Measurements from ENCODE around the gene HSF4. TPM values are rescaled to one million over a fixed set of nuclear protein-coding genes. Genes with fewer than 3 reads are reported as not detected.

HSF4 gene
- total RNA-seq, 1 experiment from 2014 or later, result 2.2 TPM

DNA sequence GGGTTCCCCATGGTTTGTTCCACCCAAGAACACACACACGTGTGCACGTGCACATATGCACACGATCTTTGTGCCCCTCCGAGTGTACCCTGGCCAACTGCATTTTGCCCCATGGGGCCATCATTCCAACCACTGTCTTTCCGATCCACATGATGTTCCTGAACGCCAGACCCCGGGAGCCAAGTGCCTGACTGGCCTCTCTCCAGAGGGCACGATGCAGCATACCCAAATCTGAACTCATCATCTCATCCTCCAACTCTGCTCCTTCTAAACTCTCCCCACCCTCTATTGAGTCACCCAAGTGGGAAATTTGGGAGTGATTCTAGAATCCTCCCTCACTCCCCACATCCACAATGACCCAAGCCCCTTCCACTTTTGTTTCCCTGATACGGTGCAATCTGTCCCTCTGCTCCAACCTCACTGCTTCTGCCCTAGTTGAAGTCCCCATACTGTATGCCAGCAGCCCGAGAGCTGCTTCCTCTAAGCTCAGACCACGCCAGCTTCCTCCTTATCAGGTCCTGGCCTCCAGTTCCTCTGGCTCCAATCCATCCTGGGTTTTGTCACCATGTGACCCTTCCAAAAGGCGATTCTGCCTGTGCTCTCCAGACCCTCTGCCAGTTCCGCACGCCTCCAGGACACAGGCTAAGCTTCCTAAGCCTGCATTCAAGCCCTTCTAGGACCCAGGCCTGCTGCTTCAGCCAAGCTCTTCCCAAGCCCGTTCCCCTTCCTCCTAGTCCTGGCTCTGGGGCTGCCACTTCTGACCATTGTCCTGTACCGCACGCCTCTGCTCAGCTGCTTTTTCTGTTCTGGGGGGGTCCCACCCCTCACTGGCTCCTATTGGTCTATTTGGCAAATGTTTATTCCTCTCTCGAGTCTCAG lies 52.3 kb downstream of the HSF4 start:
- no peaks in the 10 kb centered on the region for H3K9me3 Mint-ChIP-seq
- no peak for ATAC-seq
- DNase-seq (ENCODE audit: low spot score), result no peak
- H3K4me1 Mint-ChIP-seq, result no peaks in the 10 kb centered on the region
- H3K4me3 Mint-ChIP-seq, result no peak overlapping the region
- TF ChIP-seq SMAD3 (CRISPR knock-in tag; IDR thresholded peaks at IDR 0.05; ENCODE audit: borderline replicate concordance) (no peak), ZNF671 (CRISPR knock-in tag; IDR thresholded peaks at IDR 0.05) (no peak), GABPB1 (CRISPR knock-in tag; IDR thresholded peaks at IDR 0.05) (no peak), PRRX2 (CRISPR knock-in tag; IDR thresholded peaks at IDR 0.05) (no peak), ZBTB21 (CRISPR knock-in tag; IDR thresholded peaks at IDR 0.05; ENCODE audit: borderline replicate concordance) (no peak), MXD4 (CRISPR knock-in tag; IDR thresholded peaks at IDR 0.05; ENCODE audit: borderline replicate concordance) (no peak), KAT7 (CRISPR knock-in tag; IDR thresholded peaks at IDR 0.05; ENCODE audit: borderline replicate concordance) (no peak), GTF2I (CRISPR knock-in tag; conservative IDR thresholded peaks at IDR 0.05) (no peak), HMGA2 (CRISPR knock-in tag; IDR thresholded peaks at IDR 0.05) (no peak)
- TF ChIP-seq, protein P1, sequence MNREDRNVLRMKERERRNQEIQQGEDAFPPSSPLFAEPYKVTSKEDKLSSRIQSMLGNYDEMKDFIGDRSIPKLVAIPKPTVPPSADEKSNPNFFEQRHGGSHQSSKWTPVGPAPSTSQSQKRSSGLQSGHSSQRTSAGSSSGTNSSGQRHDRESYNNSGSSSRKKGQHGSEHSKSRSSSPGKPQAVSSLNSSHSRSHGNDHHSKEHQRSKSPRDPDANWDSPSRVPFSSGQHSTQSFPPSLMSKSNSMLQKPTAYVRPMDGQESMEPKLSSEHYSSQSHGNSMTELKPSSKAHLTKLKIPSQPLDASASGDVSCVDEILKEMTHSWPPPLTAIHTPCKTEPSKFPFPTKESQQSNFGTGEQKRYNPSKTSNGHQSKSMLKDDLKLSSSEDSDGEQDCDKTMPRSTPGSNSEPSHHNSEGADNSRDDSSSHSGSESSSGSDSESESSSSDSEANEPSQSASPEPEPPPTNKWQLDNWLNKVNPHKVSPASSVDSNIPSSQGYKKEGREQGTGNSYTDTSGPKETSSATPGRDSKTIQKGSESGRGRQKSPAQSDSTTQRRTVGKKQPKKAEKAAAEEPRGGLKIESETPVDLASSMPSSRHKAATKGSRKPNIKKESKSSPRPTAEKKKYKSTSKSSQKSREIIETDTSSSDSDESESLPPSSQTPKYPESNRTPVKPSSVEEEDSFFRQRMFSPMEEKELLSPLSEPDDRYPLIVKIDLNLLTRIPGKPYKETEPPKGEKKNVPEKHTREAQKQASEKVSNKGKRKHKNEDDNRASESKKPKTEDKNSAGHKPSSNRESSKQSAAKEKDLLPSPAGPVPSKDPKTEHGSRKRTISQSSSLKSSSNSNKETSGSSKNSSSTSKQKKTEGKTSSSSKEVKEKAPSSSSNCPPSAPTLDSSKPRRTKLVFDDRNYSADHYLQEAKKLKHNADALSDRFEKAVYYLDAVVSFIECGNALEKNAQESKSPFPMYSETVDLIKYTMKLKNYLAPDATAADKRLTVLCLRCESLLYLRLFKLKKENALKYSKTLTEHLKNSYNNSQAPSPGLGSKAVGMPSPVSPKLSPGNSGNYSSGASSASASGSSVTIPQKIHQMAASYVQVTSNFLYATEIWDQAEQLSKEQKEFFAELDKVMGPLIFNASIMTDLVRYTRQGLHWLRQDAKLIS (CRISPR knock-in tag; IDR thresholded peaks at IDR 0.05; ENCODE audit: borderline replicate concordance), result no peak
- ChIA-PET POLR2A (interaction anchor here (0.6 kb wide), 1 partner anchor 16 kb away, joined by 3 read pairs; no protein-coding TSS in a partner anchor), CTCF (interaction anchor here (0.8 to 1.0 kb wide), 3 partner anchors 17 to 68 kb away, joined by 3 to 5 read pairs (median 4); no protein-coding TSS in a partner anchor)
- H3K36me3 Mint-ChIP-seq, result no peaks in the 10 kb centered on the region
- H3K27ac Mint-ChIP-seq, result peak overlapping the region; percentile 24; the same call in 1 of the 2 replicates
- H3K27me3 Mint-ChIP-seq (ENCODE audit: low read depth), result peaks cover 55% of the 10 kb centered on the region

Small RNA genes lying within 50 kb of the gene (microRNA-seq; reads per million reads assigned to microRNA genes)
- 18.9 reads per million, percentile 38 among the genes with 10 or more reads in this experiment for gene MIR328 (ENCODE audit: borderline number of aligned reads)

Other genes starting within 250 kb of the HSF4 start
- not detected in 3 replicates for gene CDH16, start 245.9 kb upstream of the HSF4 start, total RNA-seq (2021)
- 0.16 to 0.52 TPM (median 0.18 TPM) in 3 replicates for gene RRAD, start 239.2 kb upstream of the HSF4 start, total RNA-seq (2021)
- 59.7 to 72.7 TPM (median 71.4 TPM) in 3 replicates for gene CIAO2B, start 230.3 kb upstream of the HSF4 start, total RNA-seq (2021)
- 21.6 to 29.7 TPM (median 23.2 TPM) in 3 replicates for gene CES2, start 229.2 kb upstream of the HSF4 start, total RNA-seq (2021)
- 3.3 to 6.0 TPM (median 5.7 TPM) in 3 replicates for gene CES3, start 203.5 kb upstream of the HSF4 start, total RNA-seq (2021)
- gene CES4A, start 176.2 kb upstream of the HSF4 start, total RNA-seq (2021), result 0.57 to 0.89 TPM (median 0.61 TPM) in 3 replicates
- gene CBFB, start 135.6 kb upstream of the HSF4 start, total RNA-seq (2021), result 36.9 to 40.9 TPM (median 37.1 TPM) in 3 replicates
- 16.9 to 18.8 TPM (median 17.4 TPM) in 3 replicates for gene PHAF1, start 54.8 kb upstream of the HSF4 start, total RNA-seq (2021)
- 6.4 to 7.8 TPM (median 7.6 TPM) in 3 replicates for gene B3GNT9, start 13.7 kb upstream of the HSF4 start, total RNA-seq (2021)
- 1.4 to 2.1 TPM (median 1.7 TPM) in 3 replicates for gene TRADD, start 4.8 kb upstream of the HSF4 start, total RNA-seq (2021)
- gene FBXL8, start 4.8 kb upstream of the HSF4 start, total RNA-seq (2021), result 1.1 to 1.2 TPM (median 1.1 TPM) in 3 replicates
- gene NOL3, start 5.8 kb downstream of the HSF4 start, total RNA-seq (2021), result 8.5 to 10.6 TPM (median 9.7 TPM) in 3 replicates
- 40.8 to 54.3 TPM (median 50.5 TPM) in 3 replicates for gene MATCAP1, start 19.2 kb downstream of the HSF4 start, total RNA-seq (2021)
- gene EXOC3L1, start 25.4 kb downstream of the HSF4 start, total RNA-seq (2021), result 4.0 to 4.9 TPM (median 4.8 TPM) in 3 replicates
- gene E2F4, start 27.4 kb downstream of the HSF4 start, total RNA-seq (2021), result 75.6 to 85.0 TPM (median 75.8 TPM) in 3 replicates
- gene ELMO3, start 34.4 kb downstream of the HSF4 start, total RNA-seq (2021), result 13.6 to 15.6 TPM (median 15.3 TPM) in 3 replicates
- gene TMEM208, start 62.4 kb downstream of the HSF4 start, total RNA-seq (2021), result 37.4 to 48.4 TPM (median 43.1 TPM) in 3 replicates
- 68.9 to 81.3 TPM (median 71.5 TPM) in 3 replicates for gene FHOD1, start 82.7 kb downstream of the HSF4 start, total RNA-seq (2021)
- 10.3 to 14.4 TPM (median 12.9 TPM) in 3 replicates for gene SLC9A5, start 84.2 kb downstream of the HSF4 start, total RNA-seq (2021)
- gene PLEKHG4, start 114.8 kb downstream of the HSF4 start, total RNA-seq (2021), result 5.9 to 16.7 TPM (median 15.0 TPM) in 3 replicates
- 0.85 to 1.1 TPM (median 0.85 TPM) in 3 replicates for gene KCTD19, start 162.0 kb downstream of the HSF4 start, total RNA-seq (2021)
- gene LRRC36, start 162.1 kb downstream of the HSF4 start, total RNA-seq (2021), result 0.13 to 0.39 TPM (median 0.18 TPM) in 3 replicates
- gene TPPP3, start 228.8 kb downstream of the HSF4 start, total RNA-seq (2021), result 0.57 to 0.74 TPM (median 0.64 TPM) in 3 replicates